Measurements from ENCODE around the gene DLGAP4. TPM values are rescaled to one million over a fixed set of nuclear protein-coding genes. Genes with fewer than 3 reads are reported as not detected.
A peak's percentile ranks its signal among the peaks of the same experiment; 100 is the strongest.

The DLGAP4 gene
- total and polyA plus RNA-seq, 9 of the 15 experiments (the other 6 are each of a cell fraction or from before 2014, with no cell fraction given) = 0.31 to 34.1 (median 4.5) TPM

DNA sequence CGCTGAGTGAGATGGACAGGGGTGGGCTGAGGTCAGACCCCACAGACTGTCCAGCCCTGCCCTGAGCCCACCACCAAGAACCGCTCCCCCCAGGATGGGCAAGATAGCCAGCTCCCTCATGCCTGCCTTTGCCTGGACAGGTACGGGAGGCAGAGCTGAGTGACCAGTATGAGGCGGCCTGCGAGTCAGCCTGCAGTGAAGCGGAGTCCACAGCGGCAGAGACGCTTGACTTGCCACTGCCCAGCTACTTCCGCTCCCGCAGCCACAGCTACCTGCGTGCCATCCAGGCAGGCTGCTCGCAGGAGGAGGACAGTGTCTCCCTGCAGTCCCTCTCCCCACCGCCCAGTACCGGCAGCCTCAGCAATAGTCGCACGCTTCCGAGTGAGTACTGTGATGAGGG lies 140.4 kb downstream of the DLGAP4 start:
- no peaks in the 10 kb centered on the region; the same call in 1 of the 2 replicates for H4K20me1 ChIP-seq (replicated peaks; ENCODE audit: control insufficient read depth, insufficient read depth, low read length)
- DNase-seq (ENCODE audit: extremely low read depth in 1 of 4, low spot score in 3 of 4) = no peak
- no peak overlapping the region for H3K27ac ChIP-seq (ENCODE audit: extremely low read depth, low read depth, low read length)
- no peak overlapping the region for H3K4me2 ChIP-seq (ENCODE audit: insufficient read depth, low read length)
- in situ Hi-C loops (cut with MboI) (loop anchor here (25.0 kb wide), 2 partner anchors 234 to 459 kb away; no protein-coding TSS in a partner anchor), intact Hi-C loops (cut with micrococcal nuclease) (no loop called here)
- ATAC-seq = no peak
- POLR2A ChIA-PET = interaction anchor here (0.6 kb wide), 1 partner anchor 39 kb away, joined by 3 read pairs; no protein-coding TSS in a partner anchor
- no peak overlapping the region for H2AFZ ChIP-seq (ENCODE audit: low read depth, low read length)
- 0 out of 4 replicates have a peak overlapping the region, but pooled peaks of 1 of the 2 experiments have one; percentile 45 for H3K9ac ChIP-seq (ENCODE audit: insufficient read depth in 1 of 2, low read depth in 2 of 2, low read length in 2 of 2)
- H3K79me2 ChIP-seq (ENCODE audit: control insufficient read depth, insufficient read depth, low read length) = no peaks in the 10 kb centered on the region; the same call in 2 of the 3 replicates
- no peak for FAIRE-seq
- H3K4me3 ChIP-seq = no peak overlapping the region
- no TSS peak for BruUV-seq (replicated peaks)
- H3K9me3 ChIP-seq (replicated peaks; ENCODE audit: control insufficient read depth, insufficient read depth, low read depth, low read length) = no peaks in the 10 kb centered on the region; the same call in 1 of the 2 replicates
- H3K4me1 ChIP-seq (replicated peaks in 1 of 2; ENCODE audit: control insufficient read depth in 2 of 2, insufficient read depth in 2 of 2, low read length in 2 of 2) = peaks cover 0 to 4% of the 10 kb centered on the region in 2 experiments; a peak in 1 of 5 replicates
- TF ChIP-seq ZFP36 (IDR thresholded peaks at IDR 0.05; ENCODE audit: low read depth, low read length, partially characterized antibody) (peak; percentile 30), SMARCE1 (IDR thresholded peaks at IDR 0.05) (no peak), ZNF24 (IDR thresholded peaks at IDR 0.05) (no peak)
- CTCF ChIA-PET (ENCODE audit: low intra/inter-chr PET ratio) = no interaction called here
- H3K27me3 ChIP-seq (ENCODE audit: control insufficient read depth in 2 of 2, insufficient read depth in 2 of 2, low read length in 2 of 2) = peaks cover 12 to 56% of the 10 kb centered on the region in 2 experiments; a peak in 3 of 5 replicates
- H3K9me1 ChIP-seq (ENCODE audit: control insufficient read depth, insufficient read depth, low read length) = no peaks in the 10 kb centered on the region
- WGBS (ENCODE audit: insufficient coverage, low coverage, missing lambda C conversion rate) = 2% methylated on average over 17 of the region's 17 CpGs
- no peaks in the 10 kb centered on the region for H3K36me3 ChIP-seq (ENCODE audit: control insufficient read depth, insufficient read depth, low read length)

GRCh38 chr20:36447101-36447500 lies 141.0 kb downstream of the DLGAP4 start:
- ChIA-PET CTCF (ENCODE audit: low intra/inter-chr PET ratio) (no interaction called here), POLR2A (interaction anchor here (0.6 kb wide), 1 partner anchor 39 kb away, joined by 3 read pairs; no protein-coding TSS in a partner anchor)
- no peak for TF ChIP-seq ZNF12 (CRISPR knock-in tag; IDR thresholded peaks at IDR 0.05)
- TF ChIP-seq POLR3A (IDR thresholded peaks at IDR 0.05; ENCODE audit: borderline replicate concordance, extremely low read depth, insufficient read depth, insufficient read length) = no peak
- TF ChIP-seq FOXP4 (CRISPR knock-in tag; IDR thresholded peaks at IDR 0.05; ENCODE audit: borderline replicate concordance) = no peak
- TF ChIP-seq SREBF2 (CRISPR knock-in tag; IDR thresholded peaks at IDR 0.05) = no peak
- no peak for TF ChIP-seq SMARCA5 (IDR thresholded peaks at IDR 0.05)
- no peak for TF ChIP-seq CTBP1 (IDR thresholded peaks at IDR 0.05; ENCODE audit: borderline replicate concordance)
- no peak for TF ChIP-seq ZKSCAN1 (IDR thresholded peaks at IDR 0.05; ENCODE audit: low read depth, low read length)
- TF ChIP-seq GTF2F1 (IDR thresholded peaks at IDR 0.05; ENCODE audit: low read depth, low read length) = no peak
- TF ChIP-seq ZNF253 (CRISPR knock-in tag; conservative IDR thresholded peaks at IDR 0.05) = no peak
- TF ChIP-seq ZNF23 (CRISPR knock-in tag; IDR thresholded peaks at IDR 0.05) = no peak
- no peak for TF ChIP-seq CREB3L1 (IDR thresholded peaks at IDR 0.05; ENCODE audit: borderline replicate concordance, low read depth)

More at GRCh38 chr20:36447101-36447500, 141.0 kb downstream of the DLGAP4 start:
- Histone ChIP-seq H3K36me3 (ENCODE audit: control insufficient read depth, insufficient read depth, low read length) (no peaks in the 10 kb centered on the region), H3K27me3 (ENCODE audit: control insufficient read depth in 2 of 2, insufficient read depth in 2 of 2, low read length in 2 of 2) (peaks cover 12 to 52% of the 10 kb centered on the region in 2 experiments; a peak in 3 of 5 replicates), H3K27ac (ENCODE audit: extremely low read depth, low read depth, low read length) (no peak overlapping the region), H3K79me2 (ENCODE audit: control insufficient read depth, insufficient read depth, low read length) (no peaks in the 10 kb centered on the region; the same call in 2 of the 3 replicates), H3K9me3 (replicated peaks; ENCODE audit: control insufficient read depth, insufficient read depth, low read depth, low read length) (no peaks in the 10 kb centered on the region; the same call in 1 of the 2 replicates), H3K9ac (ENCODE audit: insufficient read depth in 1 of 2, low read depth in 2 of 2, low read length in 2 of 2) (no peak overlapping the region; a peak in 1 of 4 replicates), H4K20me1 (replicated peaks; ENCODE audit: control insufficient read depth, insufficient read depth, low read length) (no peaks in the 10 kb centered on the region; the same call in 1 of the 2 replicates), H3K4me1 (replicated peaks in 1 of 2; ENCODE audit: control insufficient read depth in 2 of 2, insufficient read depth in 2 of 2, low read length in 2 of 2) (peaks cover 0 to 4% of the 10 kb centered on the region in 2 experiments; a peak in 1 of 5 replicates), H3K4me2 (ENCODE audit: insufficient read depth, low read length) (no peak overlapping the region), H2AFZ (ENCODE audit: low read depth, low read length) (no peak overlapping the region), H3K9me1 (ENCODE audit: control insufficient read depth, insufficient read depth, low read length) (no peaks in the 10 kb centered on the region), H3K4me3 (no peak overlapping the region)
- FAIRE-seq (no peak), DNase-seq (ENCODE audit: extremely low read depth in 1 of 4, low spot score in 3 of 4) (no peak), ATAC-seq (no peak)
- in situ Hi-C loops (cut with MboI) (loop anchor here (25.0 kb wide), 2 partner anchors 235 to 460 kb away; no protein-coding TSS in a partner anchor), intact Hi-C loops (cut with micrococcal nuclease) (no loop called here)
- no TSS peak for BruUV-seq (replicated peaks)

All from K562 (cell line).